ENCODE measurements around the gene TMA7.

The TMA7 gene

DNA sequence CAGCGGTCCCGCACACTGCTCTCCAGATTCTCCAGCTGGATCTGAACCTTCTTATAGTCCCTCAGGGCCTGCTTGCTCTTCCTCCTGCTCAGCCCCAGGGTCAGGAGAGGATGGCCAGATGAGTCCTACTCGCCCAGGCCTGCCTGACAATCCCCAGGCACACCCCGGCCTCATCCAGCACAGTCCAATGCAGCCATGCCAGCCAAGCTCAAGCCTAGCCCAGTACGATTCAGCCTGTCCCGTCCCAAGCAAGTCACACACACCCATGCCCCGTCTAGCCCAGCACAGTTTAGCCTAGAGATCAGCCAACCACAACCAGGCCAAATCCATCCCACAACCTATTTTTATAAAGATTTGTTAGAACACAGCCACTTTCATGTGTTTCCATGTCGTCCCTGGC, 27.0 kb upstream of the TMA7 start:
- Mint-ChIP-seq H3K4me1 (ENCODE audit: low read depth) (no peaks in the 10 kb centered on the region), H3K9me3 (no peaks in the 10 kb centered on the region), H3K4me3 (no peak overlapping the region), H3K27ac (no peak overlapping the region), H3K27me3 (ENCODE audit: low read depth) (no peaks in the 10 kb centered on the region), H3K36me3 (ENCODE audit: low read depth) (no peaks in the 10 kb centered on the region)
- no peak for DNase-seq (ENCODE audit: low spot score)

- Mint-ChIP-seq H3K27me3 (ENCODE audit: low read depth) (no peaks in the 10 kb centered on the region), H3K36me3 (ENCODE audit: low read depth) (no peaks in the 10 kb centered on the region), H3K27ac (no peak overlapping the region), H3K9me3 (no peaks in the 10 kb centered on the region), H3K4me3 (no peak overlapping the region), H3K4me1 (ENCODE audit: low read depth) (no peaks in the 10 kb centered on the region)
- no peak for DNase-seq (ENCODE audit: low spot score)
Measured at GRCh38 chr3:48413611-48414010, 26.4 kb upstream of the TMA7 start.

- H3K4me3 Mint-ChIP-seq, result no peak overlapping the region
- H3K36me3 Mint-ChIP-seq (ENCODE audit: low read depth), result no peaks in the 10 kb centered on the region
- H3K27ac Mint-ChIP-seq, result no peak overlapping the region
- H3K4me1 Mint-ChIP-seq (ENCODE audit: low read depth), result no peaks in the 10 kb centered on the region
- no peak for DNase-seq (ENCODE audit: low spot score)
- H3K27me3 Mint-ChIP-seq (ENCODE audit: low read depth), result no peaks in the 10 kb centered on the region
- H3K9me3 Mint-ChIP-seq, result no peaks in the 10 kb centered on the region
Measured at GRCh38 chr3:48414376-48415250, 25.4 kb upstream of the TMA7 start.

GRCh38 chr3:48415251-48415953, 24.7 kb upstream of the TMA7 start:
- Mint-ChIP-seq H3K27me3 (ENCODE audit: low read depth) (no peaks in the 10 kb centered on the region), H3K4me3 (no peak overlapping the region), H3K27ac (no peak overlapping the region), H3K36me3 (ENCODE audit: low read depth) (no peaks in the 10 kb centered on the region), H3K4me1 (ENCODE audit: low read depth) (no peaks in the 10 kb centered on the region), H3K9me3 (no peaks in the 10 kb centered on the region)
- DNase-seq (ENCODE audit: low spot score), result no peak

DNA sequence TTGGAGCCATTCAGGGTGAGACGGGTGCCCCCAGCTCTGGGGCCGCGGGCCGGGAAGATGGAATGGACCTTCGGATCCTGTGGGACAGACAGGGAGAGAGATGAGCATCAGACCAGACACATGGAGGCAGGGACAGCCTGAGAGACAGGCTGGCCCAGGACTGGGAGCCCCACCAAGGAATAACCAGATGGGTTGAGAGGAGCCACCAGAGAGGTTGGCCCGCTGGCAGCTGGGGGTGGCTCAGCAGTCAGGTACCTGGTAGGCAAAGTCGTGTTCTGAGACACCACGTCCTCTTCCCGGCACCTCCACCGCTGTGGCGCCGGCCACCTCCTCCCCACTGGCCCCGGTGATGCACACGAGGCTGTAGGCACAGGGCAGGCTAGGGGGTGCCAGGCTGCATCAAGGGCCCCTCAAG, 24.0 kb upstream of the TMA7 start:
- no peak overlapping the region for H3K27ac Mint-ChIP-seq
- no peaks in the 10 kb centered on the region for H3K4me1 Mint-ChIP-seq (ENCODE audit: low read depth)
- no peak overlapping the region for H3K4me3 Mint-ChIP-seq
- no peaks in the 10 kb centered on the region for H3K36me3 Mint-ChIP-seq (ENCODE audit: low read depth)
- H3K27me3 Mint-ChIP-seq (ENCODE audit: low read depth), result no peaks in the 10 kb centered on the region
- H3K9me3 Mint-ChIP-seq, result no peaks in the 10 kb centered on the region
- no peak for DNase-seq (ENCODE audit: low spot score)

- DNase-seq (ENCODE audit: low spot score), result no peak
- H3K27ac Mint-ChIP-seq, result no peak overlapping the region
- H3K4me3 Mint-ChIP-seq, result no peak overlapping the region
- H3K36me3 Mint-ChIP-seq (ENCODE audit: low read depth), result no peaks in the 10 kb centered on the region
- no peaks in the 10 kb centered on the region for H3K9me3 Mint-ChIP-seq
- H3K4me1 Mint-ChIP-seq (ENCODE audit: low read depth), result no peaks in the 10 kb centered on the region
- H3K27me3 Mint-ChIP-seq (ENCODE audit: low read depth), result no peaks in the 10 kb centered on the region
Measured at GRCh38 chr3:48416546-48416945, 23.5 kb upstream of the TMA7 start.

DNA sequence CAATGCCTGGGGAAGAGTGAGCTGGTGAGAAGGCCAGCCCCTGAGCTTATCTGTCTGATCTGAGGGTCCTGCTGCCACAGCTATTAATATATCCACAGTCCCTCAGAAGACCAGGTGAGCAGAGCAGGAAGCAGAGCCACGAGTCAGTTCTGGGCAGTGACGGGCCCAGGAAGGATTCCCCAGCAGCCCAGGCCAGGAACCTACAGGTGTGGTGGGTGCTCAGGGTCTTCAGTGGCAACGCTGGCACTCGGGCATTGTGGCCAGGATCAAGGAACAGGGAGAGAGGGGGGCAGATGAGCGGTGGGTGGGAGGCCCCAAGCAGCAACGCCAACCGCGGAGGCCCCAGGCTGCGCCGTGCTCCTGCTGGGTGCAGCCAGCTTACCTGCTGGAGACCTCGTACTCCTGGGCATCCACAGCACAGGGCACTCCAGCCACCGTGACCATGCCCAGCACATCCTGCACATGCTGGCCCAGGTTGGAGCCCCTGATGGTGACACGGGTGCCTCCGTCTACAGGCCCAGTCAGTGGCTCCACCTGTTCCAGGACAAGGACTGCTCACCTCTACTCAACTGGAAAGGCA, 22.4 kb upstream of the TMA7 start:
- Mint-ChIP-seq H3K9me3 (no peaks in the 10 kb centered on the region), H3K4me1 (ENCODE audit: low read depth) (no peaks in the 10 kb centered on the region), H3K27ac (no peak overlapping the region), H3K27me3 (ENCODE audit: low read depth) (no peaks in the 10 kb centered on the region), H3K4me3 (no peak overlapping the region), H3K36me3 (ENCODE audit: low read depth) (no peaks in the 10 kb centered on the region)
- DNase-seq (ENCODE audit: low spot score), result no peak

- Mint-ChIP-seq H3K9me3 (no peaks in the 10 kb centered on the region), H3K27me3 (ENCODE audit: low read depth) (no peaks in the 10 kb centered on the region), H3K4me3 (no peak overlapping the region), H3K4me1 (ENCODE audit: low read depth) (no peaks in the 10 kb centered on the region), H3K27ac (no peak overlapping the region), H3K36me3 (ENCODE audit: low read depth) (no peaks in the 10 kb centered on the region)
- no peak for DNase-seq (ENCODE audit: low spot score)
Measured at GRCh38 chr3:48418140-48418539, 21.9 kb upstream of the TMA7 start.

GRCh38 chr3:48418651-48419050, 21.4 kb upstream of the TMA7 start:
- Mint-ChIP-seq H3K36me3 (ENCODE audit: low read depth) (no peaks in the 10 kb centered on the region), H3K9me3 (no peaks in the 10 kb centered on the region), H3K4me1 (ENCODE audit: low read depth) (no peaks in the 10 kb centered on the region), H3K27ac (no peak overlapping the region), H3K27me3 (ENCODE audit: low read depth) (no peaks in the 10 kb centered on the region), H3K4me3 (no peak overlapping the region)
- no peak for DNase-seq (ENCODE audit: low spot score)

DNA sequence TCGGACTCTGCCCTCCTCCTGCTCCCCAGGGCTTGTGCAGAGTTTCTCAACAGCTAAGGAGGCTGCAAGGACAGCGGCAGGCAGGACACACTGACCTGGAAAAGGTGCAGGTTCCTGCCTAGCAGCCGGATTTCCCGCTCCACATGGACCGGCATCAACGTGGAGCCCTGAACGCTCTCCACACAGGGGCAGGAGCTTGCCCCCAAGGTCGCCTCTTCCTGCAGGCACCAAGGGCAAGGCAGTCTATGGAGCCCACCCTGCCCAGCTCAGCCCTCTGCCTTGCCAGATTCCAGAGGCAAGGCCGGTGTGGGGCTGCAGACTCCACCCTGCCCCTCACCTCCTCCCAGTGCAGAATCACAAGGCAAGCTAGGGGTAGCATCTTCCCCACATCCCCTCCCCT, 20.9 kb upstream of the TMA7 start:
- Mint-ChIP-seq H3K27me3 (ENCODE audit: low read depth) (no peaks in the 10 kb centered on the region), H3K9me3 (no peaks in the 10 kb centered on the region), H3K36me3 (ENCODE audit: low read depth) (no peaks in the 10 kb centered on the region), H3K4me3 (no peak overlapping the region), H3K27ac (no peak overlapping the region), H3K4me1 (ENCODE audit: low read depth) (no peaks in the 10 kb centered on the region)
- no peak for DNase-seq (ENCODE audit: low spot score)

DNA sequence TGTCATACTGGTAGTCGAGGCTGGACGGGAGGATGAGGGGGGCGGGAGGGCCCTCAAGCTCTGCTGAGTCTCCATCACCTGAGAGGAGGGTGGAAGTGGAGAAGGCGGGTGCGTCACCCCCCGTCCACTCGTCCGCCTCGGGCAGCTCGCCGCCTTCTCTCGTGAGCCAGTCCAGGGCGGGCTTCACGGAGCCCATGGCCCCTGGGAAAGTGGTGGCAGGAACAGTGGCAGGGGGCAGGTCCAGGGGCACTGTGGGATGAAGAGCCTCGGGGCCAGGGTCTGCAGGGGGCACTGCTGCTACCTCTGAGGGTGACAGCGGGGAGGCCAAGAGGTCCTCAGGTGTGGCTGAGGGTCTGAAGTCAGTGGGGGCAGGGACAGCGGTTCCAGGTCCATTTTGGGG, 20.5 kb upstream of the TMA7 start:
- H3K4me3 Mint-ChIP-seq, result no peak overlapping the region
- DNase-seq (ENCODE audit: low spot score), result no peak
- H3K9me3 Mint-ChIP-seq, result no peaks in the 10 kb centered on the region
- H3K36me3 Mint-ChIP-seq (ENCODE audit: low read depth), result no peaks in the 10 kb centered on the region
- H3K27me3 Mint-ChIP-seq (ENCODE audit: low read depth), result no peaks in the 10 kb centered on the region
- no peak overlapping the region for H3K27ac Mint-ChIP-seq
- no peaks in the 10 kb centered on the region for H3K4me1 Mint-ChIP-seq (ENCODE audit: low read depth)

GRCh38 chr3:48420561-48420960, 19.5 kb upstream of the TMA7 start:
- Mint-ChIP-seq H3K4me3 (no peak overlapping the region), H3K4me1 (ENCODE audit: low read depth) (no peaks in the 10 kb centered on the region), H3K27me3 (ENCODE audit: low read depth) (no peaks in the 10 kb centered on the region), H3K36me3 (ENCODE audit: low read depth) (no peaks in the 10 kb centered on the region), H3K27ac (no peak overlapping the region), H3K9me3 (no peaks in the 10 kb centered on the region)
- no peak for DNase-seq (ENCODE audit: low spot score)

DNA sequence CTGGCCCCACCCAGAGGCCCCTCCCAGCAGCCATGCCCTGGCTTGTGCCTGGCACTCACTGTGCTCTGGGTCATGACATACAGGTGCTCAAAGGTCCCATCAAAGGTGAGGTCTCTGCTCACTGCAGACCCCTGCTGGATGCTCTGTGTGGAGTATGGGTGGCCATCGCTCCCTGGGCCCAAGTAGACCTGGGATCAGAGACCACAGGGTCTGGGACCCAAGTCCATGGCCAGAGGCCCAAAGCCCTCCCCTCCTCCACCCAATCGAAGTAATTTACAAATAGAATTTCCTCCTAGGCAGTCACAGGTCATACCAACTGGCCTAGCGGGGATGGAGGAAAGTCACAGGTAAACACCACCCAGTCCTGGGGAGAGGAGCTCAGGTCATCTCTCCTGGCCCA, 17.8 kb upstream of the TMA7 start:
- H3K4me3 Mint-ChIP-seq, result no peak overlapping the region
- DNase-seq (ENCODE audit: low spot score), result no peak
- H3K27ac Mint-ChIP-seq, result no peak overlapping the region

GRCh38 chr3:48422681-48423080, 17.4 kb upstream of the TMA7 start:
- Mint-ChIP-seq H3K4me3 (no peak overlapping the region), H3K36me3 (ENCODE audit: low read depth) (no peaks in the 10 kb centered on the region)

More for the DNA sequence above, 17.8 kb upstream of the TMA7 start:
- Mint-ChIP-seq H3K9me3 (no peaks in the 10 kb centered on the region), H3K27me3 (ENCODE audit: low read depth) (peaks cover 5% of the 10 kb centered on the region), H3K4me1 (ENCODE audit: low read depth) (no peaks in the 10 kb centered on the region), H3K36me3 (ENCODE audit: low read depth) (no peaks in the 10 kb centered on the region)

More at GRCh38 chr3:48422681-48423080, 17.4 kb upstream of the TMA7 start:
- DNase-seq (ENCODE audit: low spot score), result no peak
- H3K4me1 Mint-ChIP-seq (ENCODE audit: low read depth), result no peaks in the 10 kb centered on the region
- H3K27ac Mint-ChIP-seq, result no peak overlapping the region
- peaks cover 9% of the 10 kb centered on the region for H3K27me3 Mint-ChIP-seq (ENCODE audit: low read depth)
- no peaks in the 10 kb centered on the region for H3K9me3 Mint-ChIP-seq

All from T-helper 2 cell treated with Interferon-gamma antibody and Interleukin-4, amounts not matched to agents 5 μg/mL and 100 μg/mL, for 36 hours (primary cell).